Measurements from ENCODE around the gene CRYBB2.
"Not testable (repeated sequence)": the region's sequence is repeated elsewhere in the genome, so short reads cannot be mapped to it uniquely, and the experiment has no call there.

Gene CRYBB2

DNA sequence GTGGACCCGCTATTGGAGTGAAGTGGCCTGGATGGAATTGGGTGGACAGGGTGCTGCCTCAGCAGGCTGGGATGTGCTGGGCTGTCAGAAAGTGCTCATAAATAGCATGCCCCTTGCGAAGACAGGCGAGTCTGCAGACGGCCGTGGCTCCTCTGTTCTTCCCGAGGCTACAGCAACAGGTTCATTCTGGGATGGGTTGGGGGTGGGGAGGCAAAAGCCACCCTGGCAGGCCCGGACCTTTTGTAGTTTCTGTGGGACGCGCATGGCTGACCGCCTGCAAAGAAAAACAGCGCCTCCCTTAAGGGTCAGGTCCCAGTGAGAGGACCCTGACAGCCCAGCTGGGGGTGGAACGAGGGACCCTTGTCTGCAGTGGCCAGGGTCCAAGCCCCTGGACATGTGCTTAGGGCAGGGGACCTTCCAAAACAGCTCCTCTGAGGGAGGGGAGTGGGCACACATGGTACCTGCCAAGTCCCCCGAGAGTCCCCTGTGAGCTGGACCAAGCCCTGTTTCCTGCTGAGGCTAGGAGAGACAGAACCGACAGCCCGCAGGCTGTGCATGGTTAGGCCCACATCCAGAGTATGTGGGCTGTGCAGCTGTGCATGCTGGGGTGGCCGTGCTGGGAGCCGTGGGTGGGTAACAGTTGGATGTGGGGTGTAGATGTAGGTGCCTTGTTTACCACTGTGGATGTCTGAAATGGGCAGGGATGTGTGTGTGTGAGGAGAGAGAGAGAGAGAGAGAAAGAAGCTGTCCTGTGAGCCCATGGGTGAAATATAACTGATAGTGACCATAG is 19.5 kb upstream of the CRYBB2 start, which contains the start of gene CRYBB3:
CRYBB3 (plus strand) TSS at position 128 of the 790 bp plus-strand sequence. CDS start 1,539 bp downstream, outside the sequence.
- no peak for DNase-seq (ENCODE audit: low spot score)

DNA sequence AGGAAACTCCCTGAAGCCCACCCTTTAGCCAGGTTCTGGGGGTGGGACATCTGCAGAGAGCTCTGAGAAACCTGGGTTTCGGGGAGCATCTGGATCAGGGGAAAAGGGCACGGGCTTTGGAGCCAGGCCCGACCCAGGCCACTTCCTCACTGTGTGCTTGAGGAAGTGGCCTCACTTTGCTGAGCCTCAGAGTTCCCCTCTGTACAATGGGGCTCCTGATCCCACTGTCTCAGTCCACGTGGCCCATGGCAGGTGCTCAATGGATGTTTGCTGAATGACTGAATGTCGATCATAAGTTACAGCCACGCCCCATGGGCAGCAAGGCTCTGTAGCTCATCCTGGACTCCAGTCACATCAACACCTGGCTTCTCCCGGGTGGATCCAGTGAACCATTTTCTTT is 18.5 kb upstream of the CRYBB2 start:
- no peak for DNase-seq (ENCODE audit: low spot score)

DNA sequence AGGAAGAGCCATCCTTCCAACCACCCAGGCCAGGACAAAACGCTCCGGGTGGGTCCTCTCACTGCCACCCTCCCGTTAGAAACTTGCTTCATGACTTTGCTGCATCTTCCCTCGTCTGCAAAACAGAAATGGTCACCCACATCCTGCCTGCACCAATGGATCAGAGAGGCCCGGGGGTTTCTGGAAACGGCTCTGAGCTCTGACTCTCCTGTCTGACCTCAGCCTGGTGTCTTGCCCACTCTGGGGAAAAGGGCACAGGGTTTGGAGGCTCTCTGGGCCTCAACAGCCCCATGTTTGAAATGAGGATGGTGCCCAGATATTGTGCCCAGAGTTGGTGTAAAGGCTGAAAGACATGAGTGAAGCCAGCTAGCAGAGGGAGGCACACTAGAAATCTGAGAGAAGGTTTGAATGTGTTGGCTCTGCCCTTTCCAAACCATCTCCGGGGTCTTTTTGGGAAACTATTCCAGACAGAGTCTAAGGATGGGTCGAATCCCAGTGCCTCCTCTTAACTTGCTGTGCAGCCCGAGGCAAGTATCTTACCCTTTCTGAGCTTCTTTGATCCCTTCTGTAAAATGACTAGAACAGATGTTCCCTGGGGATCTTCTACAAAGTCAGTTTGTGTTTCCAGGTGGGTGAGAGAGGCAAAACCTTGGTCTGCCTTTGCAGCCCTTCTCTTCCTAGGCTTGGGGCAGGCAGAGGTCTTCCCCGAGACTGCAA is 17.7 kb upstream of the CRYBB2 start:
- DNase-seq (ENCODE audit: low spot score) = no peak

DNA sequence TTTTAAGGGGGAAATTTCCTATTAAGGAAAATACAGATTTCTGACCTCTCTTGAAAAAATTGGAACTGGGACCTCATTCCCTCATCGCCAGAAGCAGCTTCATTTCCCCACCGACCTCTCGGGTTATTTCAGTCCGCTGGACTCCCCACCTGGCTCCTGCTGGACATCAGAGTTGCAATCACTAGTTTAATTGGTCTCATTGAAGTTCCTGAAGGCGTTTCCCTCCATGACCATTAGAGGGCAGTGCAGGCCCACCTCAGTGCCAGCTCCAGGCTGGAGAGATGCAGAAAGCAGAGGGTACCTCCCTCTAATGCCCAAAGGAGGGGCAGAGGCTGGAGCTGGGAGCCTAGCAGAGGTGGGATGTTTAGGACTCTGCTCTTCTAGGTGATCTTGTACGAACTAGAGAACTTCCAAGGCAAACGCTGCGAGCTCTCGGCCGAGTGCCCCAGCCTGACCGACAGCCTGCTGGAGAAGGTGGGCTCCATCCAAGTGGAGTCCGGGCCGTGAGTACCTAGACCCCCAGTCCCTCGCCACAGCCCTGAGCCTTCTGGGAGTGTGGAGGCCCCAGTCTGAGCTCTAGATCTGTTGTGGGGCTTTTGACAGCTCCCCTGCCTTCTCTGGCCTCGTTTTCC is 17.0 kb upstream of the CRYBB2 start:
- peak; percentile 73 for DNase-seq (ENCODE audit: low spot score)

DNA sequence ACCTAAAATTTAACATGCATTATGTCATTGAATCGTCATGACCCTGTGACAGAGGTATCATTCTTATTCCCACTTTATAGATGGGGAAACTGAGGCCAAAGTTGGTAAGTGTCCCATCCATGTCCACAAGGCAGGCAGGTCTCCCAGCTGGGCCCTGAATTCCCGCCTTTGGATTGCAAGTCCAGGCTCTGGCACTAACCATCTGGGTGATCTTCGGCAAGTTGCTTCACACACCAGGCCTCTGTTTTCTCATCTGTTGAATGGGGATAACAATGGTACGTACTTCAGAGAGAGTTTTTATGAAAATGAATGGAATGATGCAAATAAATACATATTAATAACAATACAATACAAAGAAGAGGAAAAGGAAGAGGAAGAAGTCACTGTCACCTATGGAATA is 16.4 kb upstream of the CRYBB2 start:
- no peak for DNase-seq (ENCODE audit: low spot score)

DNA sequence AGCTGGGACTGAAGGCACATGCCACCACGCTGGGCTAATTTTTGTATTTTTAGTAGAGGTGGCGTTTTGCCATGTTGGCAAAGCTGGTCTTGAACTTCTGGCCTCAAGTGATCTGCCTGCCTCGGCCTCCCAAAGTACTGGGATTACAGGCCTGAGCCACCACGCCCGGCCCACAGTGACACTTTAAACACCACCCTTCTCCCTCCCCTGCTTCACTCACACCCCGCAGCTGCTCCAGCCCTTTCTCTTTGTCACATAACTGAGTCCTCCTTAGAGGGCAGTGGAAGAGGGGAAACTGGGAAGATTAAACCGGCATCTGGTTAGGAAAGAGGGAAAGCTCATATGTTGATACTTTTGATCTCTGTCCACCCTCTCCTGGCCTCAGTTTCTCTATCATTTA is 14.9 kb upstream of the CRYBB2 start:
- not testable (repeated sequence) for DNase-seq (ENCODE audit: low spot score)

DNA sequence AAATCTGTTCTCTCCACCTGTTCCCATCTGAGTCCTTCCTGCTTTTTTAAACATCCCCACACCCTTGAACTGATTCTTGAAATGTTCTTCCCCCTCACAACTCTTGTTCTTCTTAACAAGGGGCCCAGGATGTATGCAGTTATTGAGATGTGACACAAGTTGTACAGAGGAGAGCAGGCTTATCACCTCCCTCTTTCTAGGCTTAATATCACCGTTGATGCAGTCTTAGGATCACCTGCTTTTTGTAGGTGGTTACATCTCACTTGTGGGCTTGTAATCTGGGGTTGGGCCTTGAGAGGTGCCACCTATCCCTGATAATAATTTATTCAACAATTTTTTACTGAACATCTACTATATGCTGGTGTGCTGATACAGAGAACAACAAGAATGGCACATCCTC is 13.6 kb upstream of the CRYBB2 start:
- no peak for DNase-seq (ENCODE audit: low spot score)

DNA sequence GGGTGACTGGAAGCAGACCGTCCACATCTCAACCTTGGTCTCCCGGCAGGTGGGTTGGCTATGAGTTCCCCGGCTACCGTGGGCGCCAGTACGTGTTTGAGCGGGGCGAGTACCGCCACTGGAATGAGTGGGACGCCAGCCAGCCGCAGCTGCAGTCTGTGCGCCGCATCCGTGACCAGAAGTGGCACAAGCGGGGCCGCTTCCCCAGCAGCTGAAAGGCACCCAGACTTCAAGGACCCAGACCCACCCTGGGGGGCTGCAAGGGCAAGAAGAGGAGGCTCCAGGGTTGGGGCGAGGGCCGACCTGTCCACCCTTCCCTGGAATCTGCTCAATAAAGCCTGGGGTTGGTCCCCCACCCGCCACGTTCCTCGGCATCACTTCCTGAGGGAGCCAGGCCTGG is 12.4 kb upstream of the CRYBB2 start:
- DNase-seq (ENCODE audit: low spot score) = no peak

DNA sequence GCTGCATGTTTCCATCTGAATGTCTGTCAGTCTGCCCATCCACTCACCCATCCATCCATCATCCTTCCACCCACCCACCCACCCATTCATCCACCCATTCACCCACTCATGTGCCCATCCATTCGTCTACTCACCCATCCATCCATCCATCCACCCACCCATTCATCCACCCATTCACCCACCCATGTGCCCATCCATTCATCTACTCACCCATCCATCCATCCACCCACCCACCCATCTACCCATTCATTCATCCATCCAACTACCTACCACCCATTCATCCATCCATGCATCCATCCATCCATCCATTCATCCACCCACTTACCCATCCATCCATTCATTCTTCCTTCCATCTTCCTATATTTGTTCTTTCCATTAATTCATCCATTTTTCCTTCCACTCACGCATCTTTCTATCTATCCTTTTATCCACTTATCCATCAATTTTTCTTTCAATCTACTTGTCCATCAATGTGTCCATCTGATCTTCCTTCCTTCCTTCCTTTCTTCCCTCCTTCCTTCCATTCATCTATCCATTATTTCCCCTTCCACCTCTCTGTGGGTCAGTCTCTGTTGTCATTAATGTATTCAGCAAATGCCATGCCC is 11.8 kb upstream of the CRYBB2 start:
- DNase-seq (ENCODE audit: low spot score) = no peak

DNA sequence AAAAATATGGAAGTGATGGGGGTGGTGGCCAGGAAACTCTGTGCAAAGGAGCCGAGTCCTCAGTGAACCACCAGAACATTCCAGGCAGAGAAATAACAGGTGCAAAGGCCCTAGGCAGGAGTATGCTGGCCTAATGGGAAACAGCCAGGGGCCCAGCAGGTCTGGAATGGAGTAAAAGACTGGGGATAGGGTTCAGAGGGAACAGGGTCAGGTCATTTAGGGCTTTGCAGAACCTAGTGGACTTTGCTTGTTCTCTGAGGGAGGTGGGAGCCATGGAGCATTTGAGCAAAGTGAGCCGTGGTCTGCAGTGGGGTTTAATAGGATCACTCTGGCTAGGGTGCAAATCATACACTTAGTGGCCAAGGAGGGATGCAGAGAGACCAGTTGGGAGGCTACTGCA is 11.1 kb upstream of the CRYBB2 start:
- DNase-seq (ENCODE audit: low spot score) = no peak

DNA sequence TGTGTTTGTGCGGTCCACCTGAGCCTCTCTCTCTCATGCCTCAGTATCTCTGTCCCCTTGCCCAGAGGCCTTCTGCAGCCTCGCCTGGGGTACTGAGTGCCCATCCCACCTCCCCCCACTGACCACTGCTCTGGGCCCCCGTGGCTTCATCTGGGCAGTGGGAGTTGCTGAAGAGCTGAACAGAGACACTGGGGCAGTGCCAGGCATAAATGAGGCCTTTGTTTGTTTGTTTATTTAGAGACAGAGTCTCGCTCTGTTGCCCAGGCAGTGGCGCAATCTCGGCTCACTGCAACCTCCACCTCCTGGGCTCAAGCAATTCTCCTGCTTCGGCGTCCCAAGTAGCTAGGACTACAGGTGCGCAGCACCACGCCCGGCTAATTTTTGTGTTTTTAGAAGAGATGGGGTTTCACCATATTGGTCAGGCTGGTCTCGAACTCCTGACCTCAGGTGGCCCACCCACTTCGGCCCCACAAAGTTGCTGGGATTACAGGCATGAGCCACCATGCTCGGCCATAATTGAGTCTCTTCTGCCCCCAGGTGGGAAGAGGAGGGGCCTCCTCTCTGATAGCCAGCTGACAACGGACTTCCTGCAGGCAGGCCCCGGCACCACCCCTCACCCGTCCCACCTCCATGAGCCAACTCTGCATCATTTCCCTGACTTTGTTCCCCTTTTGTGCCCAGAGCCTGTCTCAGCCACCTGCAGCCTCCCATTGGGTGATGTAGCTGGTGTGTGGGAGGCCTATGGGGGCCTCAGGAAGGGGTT is 10.5 kb upstream of the CRYBB2 start:
- no peak for DNase-seq (ENCODE audit: low spot score)

DNA sequence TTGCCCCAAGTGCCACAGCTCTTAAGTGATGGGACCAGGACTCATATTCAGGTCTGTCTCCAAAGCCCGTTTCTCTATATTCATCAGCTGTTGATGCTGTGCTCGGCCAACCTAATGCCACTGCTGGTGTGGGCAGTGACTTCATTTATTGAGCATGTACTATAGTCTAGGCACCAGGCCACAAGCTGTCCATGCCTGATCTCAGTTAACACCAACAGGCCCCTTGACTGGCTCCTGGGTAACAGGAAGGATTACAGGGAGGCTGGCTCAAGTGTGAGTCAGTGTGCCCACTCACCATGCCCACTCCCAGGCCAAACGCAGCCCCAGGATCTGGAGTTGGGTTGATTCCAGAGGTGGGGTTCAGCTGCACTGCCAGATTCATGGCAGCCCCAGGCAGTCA is 8.6 kb upstream of the CRYBB2 start:
- no peak for DNase-seq (ENCODE audit: low spot score)

DNA sequence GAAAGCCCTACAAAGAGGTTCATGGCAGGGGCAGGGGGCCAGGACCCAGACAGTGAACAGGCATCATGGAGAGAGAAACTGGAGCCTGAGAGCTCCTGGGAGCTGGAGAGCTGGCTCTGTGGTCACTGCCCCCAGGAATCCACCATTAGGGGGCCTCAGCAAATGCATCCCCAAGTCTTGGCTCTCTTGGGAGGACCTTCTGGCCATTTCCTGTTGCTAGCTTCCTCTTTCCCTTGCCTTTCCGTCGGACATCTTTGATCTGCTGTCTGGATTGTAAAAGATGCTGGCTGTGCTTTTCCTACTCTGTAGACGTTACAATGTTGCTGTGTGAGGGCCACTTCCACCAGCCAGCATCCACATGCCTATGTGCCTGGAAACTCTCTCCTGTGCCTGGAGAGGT is 7.1 kb upstream of the CRYBB2 start:
- DNase-seq (ENCODE audit: low spot score) = no peak

DNA sequence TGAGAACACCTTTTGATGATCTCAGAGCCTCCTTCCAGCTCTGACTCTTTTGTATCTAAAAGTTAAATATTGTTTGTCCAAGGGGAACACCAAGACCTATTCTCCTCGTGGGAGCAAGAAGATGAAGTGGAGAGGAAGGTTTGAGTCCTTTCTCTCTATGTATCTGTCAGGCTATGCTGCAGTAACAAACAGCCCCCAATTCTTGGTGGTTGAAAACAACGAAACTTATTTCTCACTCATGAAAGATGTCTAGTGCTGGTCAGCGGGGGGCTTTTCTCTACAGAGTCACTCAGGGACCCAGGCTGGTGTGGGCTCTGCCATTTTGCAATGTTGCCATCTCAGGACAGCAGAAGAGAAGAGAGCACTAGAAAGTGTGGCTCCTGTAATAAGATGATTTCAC is 6.2 kb upstream of the CRYBB2 start:
- no peak for DNase-seq (ENCODE audit: low spot score)

DNA sequence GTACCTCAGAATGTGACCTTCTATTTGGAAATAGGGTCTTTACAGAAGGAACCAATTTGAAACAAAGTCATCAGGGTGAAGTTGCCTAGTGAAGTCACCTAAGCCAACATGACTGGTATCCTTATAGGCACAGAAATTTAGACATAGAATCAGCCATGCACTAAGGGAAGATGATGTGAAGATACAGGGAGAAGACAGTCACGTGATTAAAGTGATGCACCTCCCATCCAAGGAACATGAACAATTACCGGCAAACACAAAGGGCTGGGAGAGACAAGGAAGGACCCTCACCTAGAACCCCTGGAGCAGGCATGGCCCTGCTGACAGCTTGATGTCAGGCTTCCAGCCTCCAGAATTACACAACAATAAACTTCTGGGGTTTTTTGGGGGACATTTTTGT is 3.2 kb upstream of the CRYBB2 start:
- no peak for DNase-seq (ENCODE audit: low spot score)

DNA sequence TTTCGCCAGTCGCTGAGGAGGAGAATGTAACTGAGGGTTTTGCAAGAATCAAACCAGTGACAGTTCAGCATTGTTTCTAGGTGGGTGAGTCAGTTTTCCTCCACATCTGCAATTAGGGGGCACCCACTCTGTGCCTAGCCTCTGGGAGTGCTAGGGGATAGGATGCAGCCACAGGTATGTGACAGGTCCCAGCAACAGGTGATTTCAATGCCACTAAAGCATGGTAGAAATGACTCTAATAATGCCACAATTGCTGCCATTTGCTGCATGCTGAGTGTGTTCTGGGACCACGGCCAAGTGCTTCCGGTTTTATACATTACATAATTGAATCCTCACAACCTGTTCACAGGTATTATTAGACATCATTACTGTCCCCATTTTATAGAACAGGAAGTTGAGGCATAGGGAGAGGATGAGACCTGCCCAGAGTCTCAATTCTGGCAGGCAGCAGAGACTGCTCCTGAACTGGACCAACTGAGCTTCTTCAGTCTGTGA is 556 bp downstream of the CRYBB2 start:
- DNase-seq (ENCODE audit: low spot score) = no peak

DNA sequence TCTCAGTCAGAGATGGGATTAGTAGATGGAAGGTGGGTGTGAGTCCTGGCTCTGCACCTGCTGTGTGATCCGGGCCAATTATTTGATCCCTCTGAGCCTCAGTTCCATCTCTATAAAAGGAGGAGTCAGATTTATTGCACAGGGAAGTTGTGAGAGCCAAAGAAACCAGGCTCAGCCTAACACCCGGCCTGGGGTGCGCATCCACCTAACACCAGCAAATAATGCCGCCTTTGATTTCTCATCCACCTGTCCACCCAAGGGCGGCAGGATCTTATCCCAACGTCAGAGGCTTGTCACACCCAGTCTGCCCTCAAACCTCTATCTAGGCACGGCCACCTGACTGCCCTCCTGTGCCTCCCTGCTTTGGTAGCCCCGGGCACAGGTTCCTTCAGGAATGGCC is 2.4 kb downstream of the CRYBB2 start:
- no peak for DNase-seq (ENCODE audit: low spot score)

DNA sequence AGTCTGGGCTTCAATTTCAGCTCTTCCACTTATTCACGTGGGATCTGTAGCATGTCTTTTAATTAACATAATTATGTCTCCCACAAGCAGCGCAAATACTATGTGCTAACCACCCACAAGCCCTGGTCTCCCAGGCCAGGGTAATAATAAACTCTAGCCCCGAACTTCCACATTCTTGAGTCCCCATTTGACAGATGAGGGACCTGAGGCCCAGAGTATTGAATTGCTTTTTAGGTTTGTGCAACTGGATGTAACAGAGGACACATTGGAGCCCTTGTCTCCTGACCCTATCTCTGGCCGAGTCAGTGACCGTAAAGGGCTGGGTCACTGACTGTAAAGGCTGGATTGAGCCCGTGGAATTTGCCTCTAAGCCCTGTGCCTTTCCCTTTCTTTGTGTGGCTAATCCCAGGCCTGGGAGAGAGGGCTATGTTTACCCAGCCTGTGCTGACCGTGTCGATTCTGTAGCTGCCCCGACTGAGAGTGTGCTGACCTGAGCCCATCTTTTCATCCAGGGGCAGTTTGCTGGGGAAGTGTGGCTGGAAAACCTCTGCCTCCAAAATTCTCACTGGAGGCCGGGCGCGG is 3.9 kb downstream of the CRYBB2 start:
- DNase-seq (ENCODE audit: low spot score) = no peak

DNA sequence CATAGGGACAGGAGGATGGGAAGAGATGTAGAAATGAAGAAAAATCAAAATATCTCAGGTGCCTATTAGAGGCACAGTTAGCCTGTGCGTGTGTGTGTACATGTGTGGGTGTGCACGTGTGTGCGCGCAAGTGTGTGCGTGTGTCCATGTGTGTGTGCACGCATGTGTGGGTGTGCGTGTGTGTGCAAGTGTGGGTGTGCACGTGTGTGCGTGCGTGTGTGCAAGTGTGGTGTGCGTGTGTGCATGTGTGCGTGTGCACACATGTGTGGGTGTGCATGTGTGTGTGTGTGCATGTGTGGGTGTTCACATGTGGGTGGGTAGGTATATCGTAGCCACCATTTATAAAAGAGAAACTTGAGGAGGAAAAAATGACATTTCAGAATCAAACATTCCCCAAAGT is 9.4 kb downstream of the CRYBB2 start:
- DNase-seq (ENCODE audit: low spot score) = no peak

DNA sequence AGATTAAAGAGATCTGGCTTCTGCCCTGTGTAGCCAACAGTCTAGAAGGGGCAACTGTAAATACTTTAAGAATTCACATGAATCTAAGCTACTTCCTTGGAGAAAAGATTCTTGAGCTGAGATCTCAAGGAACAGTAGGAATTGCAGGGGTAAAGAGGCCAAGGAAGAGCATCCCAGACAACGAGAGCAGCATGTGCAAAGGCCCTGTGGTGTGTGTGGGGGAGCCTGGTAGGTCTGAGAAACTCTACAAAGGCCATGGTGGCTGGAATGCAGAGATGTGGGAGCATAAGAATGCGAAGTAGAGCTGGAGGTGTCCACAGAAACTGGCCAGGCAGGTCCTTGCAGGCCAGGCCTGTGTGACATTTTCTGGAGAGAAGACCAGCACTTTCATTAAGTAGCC is 11.3 kb downstream of the CRYBB2 start:
- not testable (repeated sequence) for DNase-seq (ENCODE audit: low spot score)

DNA sequence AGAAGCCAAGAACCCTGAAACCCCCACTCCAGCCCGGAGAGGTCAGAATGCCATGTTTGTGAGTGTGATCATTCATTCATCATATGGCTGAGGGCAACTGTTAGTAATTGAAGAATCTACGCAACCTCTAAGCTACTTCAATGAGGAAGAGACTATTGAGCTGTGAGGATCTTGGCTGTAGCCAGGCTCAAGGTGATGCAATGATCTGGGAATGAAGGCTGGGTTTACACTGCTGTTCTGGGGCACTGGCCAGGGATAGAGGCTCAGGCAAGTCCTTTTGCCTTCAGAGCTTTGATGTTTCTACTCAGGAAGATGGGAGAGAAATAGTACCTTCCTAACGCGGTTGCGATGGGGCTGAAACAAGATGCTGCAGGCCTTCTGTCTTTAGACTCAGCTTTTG is 12.9 kb downstream of the CRYBB2 start:
- no peak for DNase-seq (ENCODE audit: low spot score)

Measured in NAMALWA (cell line).